Activated CD8-positive, alpha-beta memory T cell treated with anti-CD3 and anti-CD28 coated beads, Interleukin-2, amount 10 ng/mL, durations not matched to agents 7 days and 5 days (primary cell): ENCODE measurements around the gene SEMA6D. TPM values are rescaled to one million over a fixed set of nuclear protein-coding genes. Genes with fewer than 3 reads are reported as not detected.

Experiments
- ATAC-seq: fragments of 150-1000 bp; cut with Tn5 transposase; one replicate; pipeline ENCODE4 v1.10.0; 2021; ENCODE audit warnings: moderate library complexity
- CTCF ChIA-PET: fragments of 350-600 bp; sonication (Branson Sonifier 250); formaldehyde crosslinking; loops from one replicate; lab custom pipeline; 2021; ENCODE audit warnings: antibody characterized with exemption; lab: Charles Lee
- DNase-seq: peaks from one replicate; pipeline ENCODE4 v3.0.0-alpha.2; 2020
- H3K27ac Mint-ChIP-seq: one replicate; pipeline ENCODE4 v1.8.0; 2021; ENCODE audit warnings: mild to moderate bottlenecking, mixed read lengths
- H3K27me3 Mint-ChIP-seq: one replicate; pipeline ENCODE4 v1.8.0; 2021; ENCODE audit warnings: mixed read lengths
- H3K36me3 Mint-ChIP-seq: one replicate; pipeline ENCODE4 v1.8.0; 2021; ENCODE audit warnings: mild to moderate bottlenecking, mixed read lengths
- H3K4me1 Mint-ChIP-seq: one replicate; pipeline ENCODE4 v1.8.0; 2021; ENCODE audit warnings: mixed read lengths
- H3K4me3 Mint-ChIP-seq: one replicate; pipeline ENCODE4 v1.8.0; 2021; ENCODE audit warnings: mild to moderate bottlenecking, moderate library complexity, mixed read lengths
- H3K9me3 Mint-ChIP-seq: one replicate; pipeline ENCODE4 v1.8.0; 2022; ENCODE audit warnings: low read depth, mixed read lengths
- total RNA-seq, 2 experiments: library from RNA; stranded (reverse); gene quantifications; one replicate each; pipeline ENCODE4 v1.2.3, GENCODE V29; 2021

The SEMA6D gene
- total RNA-seq, 2 experiments from 2014 or later: not detected

GRCh38 chr15:47792231-47792630 lies 74.9 kb downstream of the SEMA6D start:
- Mint-ChIP-seq H3K4me3 (no peak overlapping the region), H3K36me3 (no peaks in the 10 kb centered on the region), H3K27ac (no peak overlapping the region), H3K9me3 (no peaks in the 10 kb centered on the region), H3K27me3 (no peaks in the 10 kb centered on the region), H3K4me1 (no peaks in the 10 kb centered on the region)
- ATAC-seq (no peak), DNase-seq (no peak)
- CTCF ChIA-PET: no interaction called here

GRCh38 chr15:47794252-47794914 lies 77.1 kb downstream of the SEMA6D start:
- Mint-ChIP-seq H3K27me3 (no peaks in the 10 kb centered on the region), H3K27ac (no peak overlapping the region), H3K4me3 (no peak overlapping the region), H3K36me3 (no peaks in the 10 kb centered on the region), H3K4me1 (no peaks in the 10 kb centered on the region), H3K9me3 (no peaks in the 10 kb centered on the region)
- no peak for DNase-seq
- no peak for ATAC-seq
- CTCF ChIA-PET: no interaction called here

GRCh38 chr15:47795864-47796263 lies 78.6 kb downstream of the SEMA6D start:
- Mint-ChIP-seq H3K4me1 (no peaks in the 10 kb centered on the region), H3K9me3 (no peaks in the 10 kb centered on the region), H3K36me3 (no peaks in the 10 kb centered on the region), H3K4me3 (no peak overlapping the region), H3K27me3 (no peaks in the 10 kb centered on the region), H3K27ac (no peak overlapping the region)
- ATAC-seq (no peak), DNase-seq (no peak)
- CTCF ChIA-PET: no interaction called here

GRCh38 chr15:47796339-47796738 lies 79.0 kb downstream of the SEMA6D start:
- DNase-seq (no peak), ATAC-seq (no peak)
- CTCF ChIA-PET: no interaction called here
- no peak overlapping the region for H3K27ac Mint-ChIP-seq
- H3K36me3 Mint-ChIP-seq: no peaks in the 10 kb centered on the region
- H3K9me3 Mint-ChIP-seq: no peaks in the 10 kb centered on the region
- no peaks in the 10 kb centered on the region for H3K4me1 Mint-ChIP-seq
- H3K4me3 Mint-ChIP-seq: no peak overlapping the region
- no peaks in the 10 kb centered on the region for H3K27me3 Mint-ChIP-seq

GRCh38 chr15:47796830-47797229 lies 79.5 kb downstream of the SEMA6D start:
- DNase-seq (no peak), ATAC-seq (no peak)
- Mint-ChIP-seq H3K9me3 (no peaks in the 10 kb centered on the region), H3K27me3 (no peaks in the 10 kb centered on the region), H3K4me3 (no peak overlapping the region), H3K36me3 (no peaks in the 10 kb centered on the region), H3K27ac (no peak overlapping the region), H3K4me1 (no peaks in the 10 kb centered on the region)
- CTCF ChIA-PET: no interaction called here

- Mint-ChIP-seq H3K27me3 (no peaks in the 10 kb centered on the region), H3K36me3 (no peaks in the 10 kb centered on the region), H3K4me3 (no peak overlapping the region), H3K4me1 (no peaks in the 10 kb centered on the region), H3K9me3 (no peaks in the 10 kb centered on the region), H3K27ac (no peak overlapping the region)
- DNase-seq: no peak
- ATAC-seq: no peak
- CTCF ChIA-PET: no interaction called here
These were observed 84.2 kb downstream of the SEMA6D start for GRCh38 chr15:47801522-47801921.

GRCh38 chr15:47802216-47802615 lies 84.9 kb downstream of the SEMA6D start:
- DNase-seq (no peak), ATAC-seq (no peak)
- H3K27me3 Mint-ChIP-seq: no peaks in the 10 kb centered on the region
- no peak overlapping the region for H3K4me3 Mint-ChIP-seq
- no peak overlapping the region for H3K27ac Mint-ChIP-seq
- no peaks in the 10 kb centered on the region for H3K9me3 Mint-ChIP-seq
- CTCF ChIA-PET: no interaction called here
- no peaks in the 10 kb centered on the region for H3K36me3 Mint-ChIP-seq
- H3K4me1 Mint-ChIP-seq: no peaks in the 10 kb centered on the region

- H3K27me3 Mint-ChIP-seq: no peaks in the 10 kb centered on the region
- H3K36me3 Mint-ChIP-seq: no peaks in the 10 kb centered on the region
- DNase-seq (no peak), ATAC-seq (no peak)
- no peaks in the 10 kb centered on the region for H3K4me1 Mint-ChIP-seq
- CTCF ChIA-PET: no interaction called here
- no peak overlapping the region for H3K27ac Mint-ChIP-seq
- no peak overlapping the region for H3K4me3 Mint-ChIP-seq
- no peaks in the 10 kb centered on the region for H3K9me3 Mint-ChIP-seq
These were observed 86.5 kb downstream of the SEMA6D start for GRCh38 chr15:47803767-47804166.

- CTCF ChIA-PET: interaction anchor here (0.5 kb wide), 1 partner anchor 143 kb away, joined by 3 read pairs; no protein-coding TSS in a partner anchor
- no peaks in the 10 kb centered on the region for H3K27me3 Mint-ChIP-seq
- no peak for DNase-seq
- H3K4me3 Mint-ChIP-seq: no peak overlapping the region
- no peak for ATAC-seq
- no peaks in the 10 kb centered on the region for H3K4me1 Mint-ChIP-seq
- no peak overlapping the region for H3K27ac Mint-ChIP-seq
- no peaks in the 10 kb centered on the region for H3K9me3 Mint-ChIP-seq
- no peaks in the 10 kb centered on the region for H3K36me3 Mint-ChIP-seq
These were observed 87.4 kb downstream of the SEMA6D start for GRCh38 chr15:47804733-47805132.

GRCh38 chr15:47806008-47806407 lies 88.7 kb downstream of the SEMA6D start:
- Mint-ChIP-seq H3K4me1 (no peaks in the 10 kb centered on the region), H3K9me3 (no peaks in the 10 kb centered on the region), H3K4me3 (no peak overlapping the region), H3K27ac (no peak overlapping the region), H3K27me3 (no peaks in the 10 kb centered on the region), H3K36me3 (no peaks in the 10 kb centered on the region)
- CTCF ChIA-PET: no interaction called here
- DNase-seq: no peak
- no peak for ATAC-seq

- no peak for DNase-seq
These were observed 93.9 kb downstream of the SEMA6D start for GRCh38 chr15:47811172-47811571.

GRCh38 chr15:47812470-47812999 lies 95.2 kb downstream of the SEMA6D start:
- Mint-ChIP-seq H3K4me1 (peaks cover 20% of the 10 kb centered on the region), H3K27ac (no peak overlapping the region), H3K36me3 (no peaks in the 10 kb centered on the region), H3K4me3 (no peak overlapping the region), H3K27me3 (peaks cover 17% of the 10 kb centered on the region), H3K9me3 (no peaks in the 10 kb centered on the region)
- CTCF ChIA-PET: no interaction called here
- ATAC-seq (no peak), DNase-seq (peak; percentile 40)

More at GRCh38 chr15:47811172-47811571, 93.9 kb downstream of the SEMA6D start:
- no peaks in the 10 kb centered on the region for H3K9me3 Mint-ChIP-seq
- no peak overlapping the region for H3K27ac Mint-ChIP-seq
- CTCF ChIA-PET: no interaction called here
- ATAC-seq: no peak
- no peaks in the 10 kb centered on the region for H3K36me3 Mint-ChIP-seq
- peaks cover 20% of the 10 kb centered on the region for H3K4me1 Mint-ChIP-seq
- no peak overlapping the region for H3K4me3 Mint-ChIP-seq
- peaks cover 11% of the 10 kb centered on the region for H3K27me3 Mint-ChIP-seq

GRCh38 chr15:47813748-47814384 lies 96.6 kb downstream of the SEMA6D start:
- Mint-ChIP-seq H3K9me3 (no peaks in the 10 kb centered on the region), H3K36me3 (no peaks in the 10 kb centered on the region), H3K4me1 (peaks cover 20% of the 10 kb centered on the region), H3K27ac (no peak overlapping the region), H3K4me3 (no peak overlapping the region), H3K27me3 (peaks cover 24% of the 10 kb centered on the region)
- CTCF ChIA-PET: no interaction called here
- peak; percentile 69 for ATAC-seq
- DNase-seq: no peak

GRCh38 chr15:47814620-47815019 lies 97.3 kb downstream of the SEMA6D start:
- ATAC-seq: no peak
- CTCF ChIA-PET: no interaction called here
- Mint-ChIP-seq H3K27me3 (peaks cover 28% of the 10 kb centered on the region), H3K4me1 (peaks cover 20% of the 10 kb centered on the region), H3K36me3 (no peaks in the 10 kb centered on the region), H3K4me3 (no peak overlapping the region), H3K27ac (no peak overlapping the region), H3K9me3 (no peaks in the 10 kb centered on the region)
- no peak for DNase-seq
